GM19452 (cell line): ENCODE data around the gene ADSS1.

ENCODE experiments used
- ATAC-seq: cut with Tn5 transposase; IDR thresholded peaks from one replicate; pipeline ENCODE4 v1.9.1; 2021; ENCODE audit not compliant: unreplicated experiment

The ADSS1 gene

DNA sequence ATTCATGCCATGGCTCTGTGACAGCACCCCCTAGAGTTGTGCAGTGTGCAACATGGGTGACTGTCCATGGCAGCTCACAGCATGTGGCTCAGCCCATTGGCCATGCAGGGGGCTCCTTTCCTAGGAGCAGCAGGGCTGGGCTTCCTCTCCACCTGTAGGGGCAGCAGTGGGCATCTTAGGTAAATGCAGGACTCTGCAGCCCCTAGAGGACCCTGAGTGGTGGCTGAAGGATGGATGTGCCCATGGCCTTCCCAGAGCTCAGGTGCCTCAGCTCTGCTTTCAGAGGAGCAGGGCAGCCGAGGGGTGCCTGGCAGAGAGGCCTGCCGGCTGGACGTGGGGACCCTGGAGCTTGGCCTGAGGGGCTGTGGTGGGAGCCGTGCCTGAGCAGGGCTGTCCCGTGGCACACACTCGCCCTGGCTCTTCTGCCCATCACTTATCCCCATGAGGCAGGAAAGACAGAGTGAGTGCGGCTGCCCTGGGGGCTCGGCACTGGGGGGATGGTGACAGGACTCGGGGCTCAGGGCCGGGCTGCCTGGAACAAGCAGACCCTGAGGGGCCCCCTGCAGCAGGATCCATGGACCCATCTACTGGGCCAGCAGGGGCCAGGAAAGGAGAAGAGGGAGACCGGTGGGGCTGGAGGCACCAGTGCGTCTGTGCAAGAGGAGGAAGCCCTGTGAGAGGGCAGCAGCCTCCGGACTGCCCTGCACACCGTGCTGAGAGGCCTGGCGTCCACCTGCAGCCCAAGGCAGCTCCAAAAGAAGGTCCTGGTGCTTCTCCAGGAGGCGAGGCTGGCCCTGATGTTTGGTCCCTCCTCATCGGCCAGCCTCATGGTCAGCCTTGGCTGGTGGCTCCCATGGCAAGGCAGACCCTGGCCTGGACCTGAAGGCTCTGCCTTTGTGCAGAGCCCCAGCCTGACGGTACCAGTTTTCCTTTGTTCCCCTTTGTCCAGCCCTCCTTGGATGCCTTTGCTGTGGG lies 7.6 kb downstream of the ADSS1 start:
- no peak for ATAC-seq

GRCh38 chr14:104732355-104732804 lies 8.4 kb downstream of the ADSS1 start:
- ATAC-seq: no peak

- no peak for ATAC-seq
Observed at GRCh38 chr14:104732931-104733681, 9.1 kb downstream of the ADSS1 start.

DNA sequence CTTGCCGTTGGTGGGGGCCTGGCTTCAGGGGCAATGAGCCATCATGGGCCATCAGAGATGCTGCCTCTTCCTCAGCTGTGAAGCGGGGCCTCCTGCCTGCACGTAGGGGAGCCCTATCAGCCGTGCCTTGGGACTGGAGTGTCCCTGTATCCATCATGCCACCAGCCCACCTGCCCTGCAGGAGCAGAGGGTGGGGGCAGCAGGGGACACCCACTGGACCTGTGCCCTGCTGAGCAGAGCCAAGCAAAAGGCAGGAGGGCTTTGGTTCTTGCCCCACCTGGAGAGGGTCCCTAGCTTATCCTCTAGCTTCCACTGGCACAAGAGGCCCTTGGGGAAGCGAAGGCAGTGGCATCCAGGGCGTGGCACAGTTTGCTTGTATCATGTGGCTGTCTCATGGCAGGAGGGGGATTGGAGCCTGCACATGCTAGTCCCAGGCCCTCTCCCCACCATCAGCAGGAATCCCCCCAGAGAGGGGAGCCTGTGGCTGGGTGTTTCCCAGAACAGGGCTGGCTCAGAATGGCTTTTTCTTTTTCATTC lies 10.1 kb downstream of the ADSS1 start:
- no peak for ATAC-seq

- no peak for ATAC-seq
Observed at GRCh38 chr14:104734601-104734990, 10.6 kb downstream of the ADSS1 start.

DNA sequence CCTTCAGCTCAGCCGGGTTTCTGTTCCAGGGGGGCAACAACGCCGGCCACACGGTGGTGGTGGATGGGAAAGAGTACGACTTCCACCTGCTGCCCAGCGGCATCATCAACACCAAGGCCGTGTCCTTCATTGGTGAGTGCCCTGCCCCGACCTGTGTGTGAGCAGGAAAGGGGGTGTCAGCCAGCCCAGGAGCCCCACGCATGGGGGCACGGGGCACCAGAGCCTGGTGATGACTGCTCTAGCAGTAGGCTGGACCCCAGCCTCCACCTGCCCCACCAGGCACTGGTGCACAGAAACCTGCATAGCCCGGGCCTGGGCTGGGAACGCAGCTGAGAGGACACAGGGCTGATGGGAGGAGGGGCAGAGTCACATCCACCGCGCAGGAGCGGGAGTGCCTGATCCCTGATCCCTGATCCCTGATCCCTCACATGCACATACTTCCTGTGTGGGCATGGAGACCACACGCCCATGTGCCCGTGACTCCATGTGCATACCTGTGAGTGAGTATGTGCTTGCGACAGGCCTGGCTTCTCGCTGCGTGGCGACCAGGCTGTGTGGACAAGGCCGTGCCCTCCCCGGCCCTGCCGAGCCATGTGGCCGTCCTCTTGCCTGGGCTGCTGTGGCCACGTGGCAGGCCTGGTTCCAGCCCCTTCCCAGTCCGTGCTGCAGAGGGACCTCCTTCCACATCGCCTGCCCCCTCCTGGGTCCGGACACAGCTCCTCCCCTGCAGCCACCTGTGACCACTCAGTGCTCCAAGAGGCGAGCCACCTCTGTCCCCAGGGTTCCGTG lies 11.2 kb downstream of the ADSS1 start:
- no peak for ATAC-seq

- no peak for ATAC-seq
Observed at GRCh38 chr14:104735830-104736642, 12.0 kb downstream of the ADSS1 start.

GRCh38 chr14:104738375-104739019 lies 14.5 kb downstream of the ADSS1 start:
- ATAC-seq: no peak

DNA sequence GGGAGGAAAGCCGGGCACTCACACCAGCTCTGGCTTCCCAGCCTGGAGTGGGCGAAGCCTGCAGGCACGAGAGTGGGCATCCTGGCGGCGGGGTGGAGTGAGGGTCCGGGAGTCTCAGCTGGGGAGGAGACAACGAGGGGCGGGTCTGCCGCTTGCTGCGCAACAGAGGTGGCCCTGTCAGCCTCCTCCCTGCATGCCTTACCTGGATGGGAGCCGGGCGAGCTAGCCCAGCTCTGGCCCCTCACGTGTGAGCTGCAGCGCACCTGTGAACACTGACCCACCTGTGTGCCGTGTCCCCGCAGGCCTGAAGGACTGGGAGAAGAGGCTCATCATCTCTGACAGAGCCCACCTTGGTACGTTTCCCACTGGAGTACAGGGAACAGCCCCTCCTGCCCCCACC lies 15.0 kb downstream of the ADSS1 start:
- ATAC-seq: no peak

DNA sequence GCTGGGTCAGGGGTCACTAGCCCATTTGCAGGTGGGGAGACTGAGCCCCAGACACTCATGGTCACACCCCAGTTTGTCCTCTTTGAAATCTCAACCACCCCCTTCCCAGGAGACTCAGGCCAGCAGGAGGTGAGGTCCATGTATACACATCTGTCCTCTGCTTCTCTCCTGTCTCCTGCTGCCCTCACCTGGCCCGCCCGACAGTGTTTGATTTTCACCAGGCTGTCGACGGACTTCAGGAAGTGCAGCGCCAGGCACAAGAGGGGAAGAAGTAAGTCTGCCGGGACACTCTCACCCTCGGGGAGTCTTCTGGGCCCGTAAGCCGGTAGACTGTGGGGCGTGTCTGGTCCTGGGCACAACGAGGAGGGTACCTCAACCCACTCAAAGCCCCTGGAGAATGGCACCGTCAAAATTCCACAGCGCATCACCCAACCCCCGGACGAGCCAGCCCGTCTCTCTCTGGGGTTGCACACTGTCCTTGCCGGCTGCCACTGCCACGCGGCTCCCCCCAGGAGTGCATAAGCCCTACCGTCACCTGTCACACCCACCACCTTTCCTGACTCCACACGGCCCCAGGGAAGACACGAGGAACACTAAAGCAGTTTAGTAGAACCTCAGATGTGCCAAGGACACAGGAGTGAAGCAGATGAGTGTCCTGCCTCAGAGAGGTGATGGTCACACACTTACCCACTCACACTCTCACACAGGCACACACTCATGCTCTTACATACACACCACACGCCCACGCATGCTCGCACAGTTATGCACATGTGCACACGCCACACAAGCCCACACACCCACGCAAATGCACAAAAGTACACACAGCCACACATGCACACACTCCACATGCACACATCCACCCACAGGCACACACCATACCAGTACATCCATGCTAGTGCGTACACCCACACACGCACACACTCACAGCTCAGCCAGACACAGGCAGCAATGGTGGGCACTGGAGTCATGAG lies 15.8 kb downstream of the ADSS1 start:
- no peak for ATAC-seq

GRCh38 chr14:104741108-104741802 lies 17.2 kb downstream of the ADSS1 start:
- ATAC-seq: no peak

- ATAC-seq: no peak
Observed at GRCh38 chr14:104741803-104742251, 17.8 kb downstream of the ADSS1 start.

GRCh38 chr14:104742586-104743455 lies 18.8 kb downstream of the ADSS1 start:
- ATAC-seq: no peak

- ATAC-seq: no peak
Observed at GRCh38 chr14:104743461-104744380, 19.7 kb downstream of the ADSS1 start.

DNA sequence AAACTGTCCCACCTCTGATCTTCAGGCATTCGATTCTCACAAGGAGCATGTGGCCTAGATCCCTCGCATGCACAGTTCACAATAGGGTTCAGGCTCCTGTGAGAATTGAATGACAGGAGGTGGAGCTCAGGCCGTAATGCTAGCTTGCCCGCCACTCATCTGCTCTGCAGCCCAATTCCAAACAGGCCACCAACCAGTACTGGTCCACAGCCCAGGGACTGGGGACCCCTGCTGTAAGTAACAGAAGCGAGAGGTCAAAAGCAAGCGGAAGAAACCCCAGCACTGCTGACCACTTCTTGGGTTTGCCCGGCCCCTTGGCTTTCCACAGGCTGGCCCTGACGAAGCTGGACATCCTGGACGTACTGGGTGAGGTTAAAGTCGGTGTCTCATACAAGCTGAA lies 20.5 kb downstream of the ADSS1 start:
- ATAC-seq: no peak

GRCh38 chr14:104745431-104745830 lies 21.4 kb downstream of the ADSS1 start:
- ATAC-seq: no peak
